H1 (cell line): ENCODE results near the gene MGARP.

Source experiments
- GTF2F1 ChIP-seq: IDR thresholded peaks from 2 replicates; pipeline ENCODE4 v1.6.1; 2012; ENCODE audit warnings: low read depth, low read length, improper control_type of control experiment, borderline replicate concordance
- NRF1 ChIP-seq: IDR thresholded peaks from 2 replicates; pipeline ENCODE4 v1.6.1; 2011; ENCODE audit warnings: mild to moderate bottlenecking, low read depth, low read length, improper control_type of control experiment

GRCh38 chr4:139278912-139279759 is 889 bp downstream of the MGARP start:
- TF ChIP-seq GTF2F1 = no peak
- TF ChIP-seq NRF1 = no peak
